ENCODE results near the gene CHM.

CHM gene

GRCh38 chrX:85836868-85837267, 210.5 kb downstream of the CHM start:
- no peak for TF ChIP-seq CTCF (IDR thresholded peaks at IDR 0.05; ENCODE audit: borderline replicate concordance, control extremely low read depth, extremely low read depth, insufficient read depth, missing control alignments)
- in situ Hi-C loops (cut with MboI; ENCODE audit: low sequenced_read_pairs, unreplicated experiment), result no loop called here
- DNase-seq (ENCODE audit: low spot score), result no peak

- TF ChIP-seq CTCF (IDR thresholded peaks at IDR 0.05; ENCODE audit: borderline replicate concordance, control extremely low read depth, extremely low read depth, insufficient read depth, missing control alignments), result no peak
- in situ Hi-C loops (cut with MboI; ENCODE audit: low sequenced_read_pairs, unreplicated experiment), result no loop called here
- no peak for DNase-seq (ENCODE audit: low spot score)
These were observed 218.6 kb downstream of the CHM start for GRCh38 chrX:85828771-85829170.

GRCh38 chrX:85815203-85815751, 232.1 kb downstream of the CHM start:
- in situ Hi-C loops (cut with MboI; ENCODE audit: low sequenced_read_pairs, unreplicated experiment), result no loop called here
- no peak for TF ChIP-seq CTCF (IDR thresholded peaks at IDR 0.05; ENCODE audit: borderline replicate concordance, control extremely low read depth, extremely low read depth, insufficient read depth, missing control alignments)
- DNase-seq (ENCODE audit: low spot score), result no peak

All from GM13976 (cell line).